GM18519 (cell line): ENCODE data around the gene RILPL2.
"Not testable (repeated sequence)": the region's sequence is repeated elsewhere in the genome, so short reads cannot be mapped to it uniquely, and the experiment has no call there.

ENCODE experiments used
- ATAC-seq: cut with Tn5 transposase; IDR thresholded peaks from one replicate; pipeline ENCODE4 v1.9.1; 2021; ENCODE audit warnings: mild to moderate bottlenecking, moderate library complexity; ENCODE audit not compliant: unreplicated experiment, low FRiP score

Gene RILPL2

DNA sequence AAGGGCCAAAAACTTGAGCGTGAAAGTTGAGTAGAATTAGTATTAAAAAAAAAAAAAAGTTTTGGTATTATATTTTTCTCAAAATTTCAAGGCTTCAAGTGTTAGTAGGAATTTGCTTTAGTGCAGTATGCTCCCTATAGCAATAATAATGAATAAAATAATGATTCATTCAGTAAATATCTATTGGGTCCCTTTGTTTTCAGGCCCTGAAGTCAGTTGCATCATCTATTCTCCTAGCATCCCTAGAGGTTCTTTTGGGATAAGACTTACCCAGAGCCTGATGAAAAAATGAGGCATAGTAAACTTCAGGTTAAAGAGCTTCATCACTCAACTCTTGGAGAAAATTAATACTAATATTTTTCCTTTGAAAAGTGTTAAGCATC lies 51.5 kb downstream of the RILPL2 start:
- ATAC-seq, result no peak

DNA sequence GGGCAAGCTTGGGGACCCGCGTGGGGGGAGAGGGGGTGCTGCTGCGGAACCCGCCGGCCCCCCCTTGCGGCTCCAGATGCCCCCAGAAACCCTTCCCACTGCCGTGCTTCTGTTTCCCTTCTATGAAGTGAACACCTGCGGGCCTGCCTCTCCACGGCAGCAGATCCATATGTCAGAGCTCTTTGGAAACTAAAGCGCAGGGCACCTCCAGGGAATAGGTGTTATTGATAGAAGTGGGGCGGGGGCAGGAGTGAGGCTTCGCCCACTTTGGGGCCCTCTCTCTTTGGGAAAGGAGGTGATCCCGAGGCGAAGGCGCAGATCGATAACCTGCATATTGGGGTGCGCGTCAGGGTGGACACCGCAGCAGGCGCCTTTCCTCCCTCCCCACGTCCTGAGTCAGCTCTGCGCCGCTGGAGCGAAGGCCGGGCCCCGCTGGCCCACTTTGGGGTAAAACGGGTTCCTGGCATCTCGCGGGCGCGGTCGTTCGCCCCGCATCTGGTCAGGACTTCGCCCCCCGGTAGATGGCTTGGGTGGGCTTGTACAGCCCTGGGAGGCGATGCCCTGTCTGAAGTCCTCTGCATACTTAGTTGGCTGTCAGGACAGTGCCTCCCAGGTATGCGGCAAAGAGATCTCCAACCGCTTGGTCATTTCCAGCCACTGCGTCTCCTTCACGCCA lies 52.0 kb downstream of the RILPL2 start:
- ATAC-seq, result no peak

DNA sequence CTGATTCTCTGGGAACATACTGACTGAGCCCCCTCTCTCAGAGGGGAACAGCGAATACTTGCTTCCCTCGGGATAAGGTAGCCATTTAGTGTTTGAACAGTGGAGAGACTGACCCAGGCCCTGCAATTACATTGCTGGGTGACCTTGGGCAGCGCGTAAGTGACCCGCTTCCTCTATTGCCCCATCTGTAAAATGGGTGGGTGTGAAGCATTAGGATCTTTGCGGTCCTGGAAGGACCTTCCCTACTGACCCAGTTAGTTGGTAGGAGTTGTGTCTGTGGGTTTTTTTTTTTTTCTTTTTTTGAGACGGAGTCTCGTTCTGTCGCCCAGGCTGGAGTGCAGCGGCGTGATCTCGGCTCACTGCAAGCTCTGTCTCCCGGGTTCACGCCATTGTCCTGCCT lies 53.8 kb downstream of the RILPL2 start:
- ATAC-seq, result no peak

DNA sequence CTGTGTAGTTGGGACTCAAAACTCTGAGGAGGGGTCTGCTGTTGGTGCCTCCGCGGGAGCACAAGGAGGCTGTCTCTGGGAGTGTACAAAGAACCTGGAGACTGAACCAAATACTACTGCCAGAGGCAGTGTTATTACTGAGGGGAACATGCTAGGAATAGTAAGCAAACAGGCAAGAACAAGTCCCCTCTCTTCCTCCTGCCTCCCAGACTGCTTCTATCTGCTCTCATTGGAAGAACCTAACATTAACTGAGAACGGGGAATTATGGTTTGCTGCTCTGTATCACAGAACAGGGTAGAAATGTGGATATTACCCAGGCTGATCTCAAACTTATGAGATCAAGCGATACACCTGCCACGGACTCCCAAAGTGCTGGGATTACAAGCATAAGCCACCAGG lies 57.1 kb downstream of the RILPL2 start:
- no peak for ATAC-seq

DNA sequence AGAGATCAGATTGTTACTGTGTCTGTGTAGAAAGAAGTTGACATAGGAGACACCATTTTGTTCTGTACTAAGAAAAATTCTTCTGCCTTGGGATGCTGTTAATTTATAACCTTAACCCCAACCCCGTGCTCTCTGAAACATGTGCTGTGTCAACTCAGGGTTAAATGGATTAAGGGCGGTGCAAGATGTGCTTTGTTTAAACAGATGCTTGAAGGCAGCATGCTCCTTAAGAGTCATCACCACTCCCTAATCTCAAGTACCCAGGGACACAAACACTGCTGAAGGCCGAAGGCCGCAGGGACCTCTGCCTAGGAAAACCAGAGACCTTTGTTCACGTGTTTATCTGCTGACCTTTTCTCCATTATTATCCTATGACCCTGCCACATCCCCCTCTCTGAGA lies 64.1 kb downstream of the RILPL2 start:
- not testable (repeated sequence) for ATAC-seq

DNA sequence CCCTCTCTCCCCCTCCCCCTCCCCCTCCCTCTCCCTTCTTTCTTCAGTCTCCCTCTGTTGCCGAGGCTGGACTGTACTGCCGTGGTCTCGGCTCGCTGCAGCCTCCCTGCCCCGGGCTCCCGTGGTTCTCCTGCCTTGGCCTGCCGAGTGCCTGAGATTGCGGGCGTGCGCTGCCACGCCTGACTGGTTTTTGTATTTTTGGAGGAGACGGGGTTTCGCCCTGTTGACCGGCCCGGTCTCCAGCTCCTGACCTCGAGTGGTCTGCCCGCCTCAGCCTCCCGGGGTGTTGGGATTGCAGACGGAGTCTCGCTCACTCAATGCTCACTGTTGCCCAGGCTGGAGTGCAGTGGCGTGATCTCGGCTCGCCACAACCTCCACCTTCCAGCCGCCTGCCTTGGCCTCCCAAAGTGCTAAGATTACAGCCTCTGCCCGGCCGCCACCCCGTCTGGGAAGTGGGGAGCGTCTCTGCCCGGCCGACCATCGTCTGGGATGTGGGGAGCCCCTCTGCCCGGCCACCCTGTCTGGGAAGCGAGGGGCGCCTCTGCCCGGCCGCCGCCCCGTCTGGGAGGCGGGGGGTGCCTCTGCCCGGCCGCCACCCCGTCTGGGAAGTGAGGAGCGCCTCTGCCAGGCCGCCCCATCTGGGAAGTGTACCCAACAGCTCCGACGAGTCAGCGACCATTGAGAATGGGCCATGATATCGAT lies 64.7 kb downstream of the RILPL2 start:
- ATAC-seq, result not testable (repeated sequence)

DNA sequence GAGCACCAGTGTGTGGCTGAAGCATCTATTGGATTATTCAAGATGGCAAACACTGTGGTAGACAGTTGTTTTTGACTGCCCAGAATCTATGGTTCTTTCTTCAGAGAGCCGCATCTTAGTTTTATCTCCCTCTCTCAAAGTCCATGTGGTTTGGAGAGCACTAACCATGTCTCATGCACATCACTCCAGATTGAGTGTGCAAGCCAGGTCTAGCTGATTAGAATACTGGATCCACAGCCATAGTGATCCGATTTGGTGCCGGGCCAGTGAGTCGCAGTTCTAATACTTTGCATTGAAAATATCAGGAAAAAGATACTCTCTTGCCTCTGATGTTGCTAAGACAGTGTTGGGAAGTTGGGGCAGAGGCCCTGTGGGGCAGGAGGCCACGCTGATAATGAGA lies 67.3 kb downstream of the RILPL2 start:
- no peak for ATAC-seq

DNA sequence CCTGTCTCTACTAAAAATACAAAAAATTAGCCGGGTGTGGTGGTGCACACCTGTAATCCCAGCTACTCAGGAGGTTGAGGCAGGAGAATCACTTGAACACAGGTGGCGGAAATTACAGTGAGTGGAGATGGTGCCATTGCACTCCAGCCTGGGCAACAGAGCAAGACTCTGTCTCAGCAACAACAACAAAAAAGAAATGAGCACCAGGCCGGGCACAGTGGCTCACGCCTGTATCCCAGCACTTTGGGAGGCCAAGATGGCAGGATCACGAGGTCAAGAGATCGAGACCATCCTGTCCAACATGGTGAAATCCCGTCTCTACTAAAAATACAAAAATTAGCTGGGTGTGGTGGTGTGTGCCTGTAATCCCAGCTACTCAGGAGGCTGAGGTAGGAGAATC lies 68.1 kb downstream of the RILPL2 start:
- not testable (repeated sequence) for ATAC-seq

DNA sequence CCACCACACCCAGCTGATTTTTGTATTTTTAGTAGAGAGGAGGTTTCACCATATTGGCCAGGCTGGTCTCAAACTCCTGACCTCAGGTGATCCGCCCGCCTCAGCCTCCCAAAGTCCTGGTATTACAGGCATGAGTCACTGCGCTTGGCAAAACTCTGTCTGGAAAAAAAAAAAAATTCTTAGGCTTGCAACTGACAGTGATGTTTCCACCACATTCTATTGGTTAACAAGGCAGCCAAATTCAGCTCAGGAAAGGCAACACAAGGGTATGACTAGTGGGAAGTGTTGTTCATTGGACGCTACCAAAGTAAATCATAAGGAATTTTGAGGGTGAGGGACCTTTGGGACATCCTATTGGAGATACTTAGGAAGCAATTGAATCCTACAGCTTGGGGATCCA lies 69.0 kb downstream of the RILPL2 start:
- no peak for ATAC-seq
